ENCODE measurements around the gene CD164. TPM values are rescaled to one million over a fixed set of nuclear protein-coding genes. Genes with fewer than 3 reads are reported as not detected.

The CD164 gene
- polyA plus RNA-seq, 3 donors: 106 to 392 (median 272) TPM

DNA sequence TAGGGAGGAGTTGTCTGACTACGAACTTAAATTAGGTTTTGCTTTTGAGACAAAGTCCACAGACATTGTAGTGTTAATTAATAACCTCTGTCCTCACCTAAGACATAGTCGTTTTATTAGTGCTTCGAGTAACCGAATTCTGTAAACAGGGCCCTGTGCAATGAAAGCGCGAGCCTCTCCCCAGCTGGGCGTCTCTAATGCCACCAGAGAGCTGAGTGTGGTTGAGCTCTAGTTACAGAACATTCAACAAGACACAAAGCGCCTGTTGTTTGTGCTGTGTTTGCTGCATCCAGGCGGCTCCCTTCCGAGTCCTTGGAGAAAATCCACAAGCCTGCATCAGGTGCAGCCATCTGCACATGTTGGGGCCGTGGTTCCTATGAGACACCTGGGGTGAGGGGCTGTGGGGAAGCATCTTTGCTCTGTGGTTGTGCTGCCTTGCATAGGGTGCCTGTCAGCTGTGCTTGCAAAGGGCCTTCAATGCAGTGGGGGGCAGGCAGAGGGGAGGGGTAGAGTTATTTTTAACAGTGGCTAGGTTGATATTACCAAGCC, 63.9 kb downstream of the CD164 start:
- no peak for DNase-seq
- Mint-ChIP-seq H3K9me3 (peaks cover 0 to 3% (median 0%) of the 10 kb centered on the region in 7 donors), H3K36me3 (peaks cover 0 to 3% of the 10 kb centered on the region in 2 donors), H3K27ac (no peak overlapping the region), H3K27me3 (ENCODE audit: low read depth in 3 of 3) (peaks cover 0 to 2% (median 0%) of the 10 kb centered on the region in 3 donors), H3K4me1 (peaks cover 19% of the 10 kb centered on the region), H3K4me3 (peak overlapping the region in 1 of 2 donors; percentile 39)
- intact Hi-C loops (cut with micrococcal nuclease): no loop called here
- WGBS (ENCODE audit: insufficient coverage): 46% methylated on average over 9 of the region's 11 CpGs
- H3K4me2 ChIP-seq (replicated peaks; ENCODE audit: extremely low read depth, low read length, poor library complexity, severe bottlenecking): no peak overlapping the region
- H3K9ac ChIP-seq (ENCODE audit: insufficient read depth, low read length, poor library complexity, severe bottlenecking): no peak overlapping the region
- H3K79me2 ChIP-seq (ENCODE audit: insufficient read depth, low read length): no peaks in the 10 kb centered on the region
- H3K36me3 ChIP-seq (replicated peaks in 1 of 2; ENCODE audit: control insufficient read depth in 1 of 2, insufficient read depth in 2 of 2, low read length in 2 of 2): no peaks in the 10 kb centered on the region
- no peak overlapping the region for H2AFZ ChIP-seq (ENCODE audit: insufficient read depth, low read depth, low read length, poor library complexity, severe bottlenecking)
- H3K9me3 ChIP-seq (replicated peaks in 1 of 2; ENCODE audit: control insufficient read depth in 1 of 2, insufficient read depth in 1 of 2, low read length in 2 of 2): no peaks in the 10 kb centered on the region
- H3K4me1 ChIP-seq (ENCODE audit: control insufficient read depth in 1 of 2, insufficient read depth in 2 of 2, low read length in 2 of 2): peaks cover 11 to 25% of the 10 kb centered on the region in 2 donors
- no peak overlapping the region for H3K27ac ChIP-seq (ENCODE audit: low read depth in 1 of 2, low read length in 2 of 2)
- H3K27me3 ChIP-seq (ENCODE audit: control insufficient read depth in 2 of 2, insufficient read depth in 2 of 2, low read length in 2 of 2): no peaks in the 10 kb centered on the region
- H3K4me3 ChIP-seq (replicated peaks in 1 of 3; ENCODE audit: low read depth in 2 of 3, low read length in 3 of 3): no peak overlapping the region
- TF ChIP-seq, protein P1, sequence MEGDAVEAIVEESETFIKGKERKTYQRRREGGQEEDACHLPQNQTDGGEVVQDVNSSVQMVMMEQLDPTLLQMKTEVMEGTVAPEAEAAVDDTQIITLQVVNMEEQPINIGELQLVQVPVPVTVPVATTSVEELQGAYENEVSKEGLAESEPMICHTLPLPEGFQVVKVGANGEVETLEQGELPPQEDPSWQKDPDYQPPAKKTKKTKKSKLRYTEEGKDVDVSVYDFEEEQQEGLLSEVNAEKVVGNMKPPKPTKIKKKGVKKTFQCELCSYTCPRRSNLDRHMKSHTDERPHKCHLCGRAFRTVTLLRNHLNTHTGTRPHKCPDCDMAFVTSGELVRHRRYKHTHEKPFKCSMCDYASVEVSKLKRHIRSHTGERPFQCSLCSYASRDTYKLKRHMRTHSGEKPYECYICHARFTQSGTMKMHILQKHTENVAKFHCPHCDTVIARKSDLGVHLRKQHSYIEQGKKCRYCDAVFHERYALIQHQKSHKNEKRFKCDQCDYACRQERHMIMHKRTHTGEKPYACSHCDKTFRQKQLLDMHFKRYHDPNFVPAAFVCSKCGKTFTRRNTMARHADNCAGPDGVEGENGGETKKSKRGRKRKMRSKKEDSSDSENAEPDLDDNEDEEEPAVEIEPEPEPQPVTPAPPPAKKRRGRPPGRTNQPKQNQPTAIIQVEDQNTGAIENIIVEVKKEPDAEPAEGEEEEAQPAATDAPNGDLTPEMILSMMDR (IDR thresholded peaks at IDR 0.05): no peak
- H4K20me1 ChIP-seq (ENCODE audit: insufficient read depth, low read length): no peaks in the 10 kb centered on the region

DNA sequence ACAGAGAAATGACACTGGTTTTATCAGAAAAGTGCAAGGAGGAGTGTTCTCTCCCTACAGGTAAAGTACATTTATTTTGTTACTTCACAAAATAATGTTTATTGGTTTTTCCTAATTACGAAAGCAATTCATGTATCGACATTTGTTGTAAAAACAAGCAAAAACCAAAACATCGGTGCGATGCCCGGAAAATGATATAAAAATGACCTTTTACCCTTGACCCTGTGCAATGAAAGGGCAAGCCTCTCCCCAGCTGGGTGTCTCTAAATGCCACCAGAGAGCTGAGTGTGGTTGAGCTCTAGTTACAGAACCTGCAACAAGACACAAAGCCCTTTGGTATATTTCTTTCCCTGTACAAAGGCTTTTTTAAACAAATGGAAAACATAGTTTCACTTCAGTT, 65.4 kb downstream of the CD164 start:
- Mint-ChIP-seq H3K27me3 (ENCODE audit: low read depth in 3 of 3) (peaks cover 0 to 2% (median 0%) of the 10 kb centered on the region in 3 donors), H3K27ac (no peak overlapping the region), H3K9me3 (no peaks in the 10 kb centered on the region), H3K4me1 (peaks cover 19% of the 10 kb centered on the region), H3K36me3 (no peaks in the 10 kb centered on the region), H3K4me3 (no peak overlapping the region)
- H3K4me2 ChIP-seq (replicated peaks; ENCODE audit: extremely low read depth, low read length, poor library complexity, severe bottlenecking): no peak overlapping the region
- H3K9ac ChIP-seq (ENCODE audit: insufficient read depth, low read length, poor library complexity, severe bottlenecking): no peak overlapping the region
- no peak overlapping the region for H2AFZ ChIP-seq (ENCODE audit: insufficient read depth, low read depth, low read length, poor library complexity, severe bottlenecking)
- peaks cover 0 to 10% of the 10 kb centered on the region in 2 donors for H3K4me1 ChIP-seq (ENCODE audit: control insufficient read depth in 1 of 2, insufficient read depth in 2 of 2, low read length in 2 of 2)
- H3K79me2 ChIP-seq (ENCODE audit: insufficient read depth, low read length): no peaks in the 10 kb centered on the region
- no peak for DNase-seq
- intact Hi-C loops (cut with micrococcal nuclease): no loop called here
- no peak overlapping the region for H3K27ac ChIP-seq (ENCODE audit: low read depth in 1 of 2, low read length in 2 of 2)
- H3K4me3 ChIP-seq (replicated peaks in 1 of 3; ENCODE audit: low read depth in 2 of 3, low read length in 3 of 3): no peak overlapping the region
- no peaks in the 10 kb centered on the region for H3K36me3 ChIP-seq (replicated peaks in 1 of 2; ENCODE audit: control insufficient read depth in 1 of 2, insufficient read depth in 2 of 2, low read length in 2 of 2)
- 100% methylated on average over 4 of the region's 5 CpGs for WGBS (ENCODE audit: insufficient coverage)
- no peaks in the 10 kb centered on the region for H3K9me3 ChIP-seq (replicated peaks in 1 of 2; ENCODE audit: control insufficient read depth in 1 of 2, insufficient read depth in 1 of 2, low read length in 2 of 2)
- H4K20me1 ChIP-seq (ENCODE audit: insufficient read depth, low read length): no peaks in the 10 kb centered on the region
- no peaks in the 10 kb centered on the region for H3K27me3 ChIP-seq (ENCODE audit: control insufficient read depth in 2 of 2, insufficient read depth in 2 of 2, low read length in 2 of 2)
- TF ChIP-seq, protein P1 (IDR thresholded peaks at IDR 0.05): no peak

Other genes with a start within 250 kb of the CD164 start
- gene PPIL6, start 58.2 kb upstream of the CD164 start, polyA plus RNA-seq: under 1 TPM; 0.09 to 0.28 (median 0.14) TPM
- gene SMPD2, start 58.3 kb upstream of the CD164 start, polyA plus RNA-seq: 10 to 100 TPM in 2 of 3 donors, 1 to 10 TPM in 1; 9.5 to 14.3 (median 12.3) TPM
- gene MICAL1, start 73.3 kb upstream of the CD164 start, polyA plus RNA-seq: 100 to 1,000 TPM in 1 of 3 donors, 10 to 100 TPM in 1, 1 to 10 TPM in 1; 7.5 to 227 (median 13.2) TPM
- 1 to 10 TPM; 3.1 to 4.7 (median 3.4) TPM for gene ZBTB24, start 100.8 kb upstream of the CD164 start, polyA plus RNA-seq